Central memory CD4-positive, alpha-beta T cell (primary cell): ENCODE results near the gene PIGU.
"Not testable (repeated sequence)": the region's sequence is repeated elsewhere in the genome, so short reads cannot be mapped to it uniquely, and the experiment has no call there.

ENCODE experiments used
- DNase-seq: peaks from one replicate; pipeline ENCODE4 v3.0.0; 2022

Gene PIGU

DNA sequence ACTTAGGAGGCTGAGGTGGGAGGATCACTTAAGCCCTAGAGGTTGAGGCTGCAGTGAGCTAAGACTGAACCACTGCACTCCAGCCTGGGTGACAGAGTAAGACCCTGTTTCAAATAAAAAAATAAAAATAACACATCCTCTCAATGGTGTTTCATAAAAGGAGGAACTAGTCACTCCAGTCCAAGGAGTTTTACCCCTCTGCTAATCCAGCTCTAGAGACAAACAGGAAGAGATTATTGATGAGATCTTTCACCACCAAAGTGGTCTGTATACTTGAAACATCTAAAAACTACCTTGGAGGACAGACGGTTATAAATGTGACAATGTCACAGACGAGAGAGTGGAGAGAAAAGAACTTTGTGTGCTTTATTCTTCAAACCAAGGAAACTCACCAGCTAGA, 58.2 kb downstream of the PIGU start:
- no peak for DNase-seq

GRCh38 chr20:34616913-34617312, 60.0 kb downstream of the PIGU start:
- not testable (repeated sequence) for DNase-seq

- DNase-seq: no peak
These were observed 61.4 kb downstream of the PIGU start for GRCh38 chr20:34615477-34615876.

DNA sequence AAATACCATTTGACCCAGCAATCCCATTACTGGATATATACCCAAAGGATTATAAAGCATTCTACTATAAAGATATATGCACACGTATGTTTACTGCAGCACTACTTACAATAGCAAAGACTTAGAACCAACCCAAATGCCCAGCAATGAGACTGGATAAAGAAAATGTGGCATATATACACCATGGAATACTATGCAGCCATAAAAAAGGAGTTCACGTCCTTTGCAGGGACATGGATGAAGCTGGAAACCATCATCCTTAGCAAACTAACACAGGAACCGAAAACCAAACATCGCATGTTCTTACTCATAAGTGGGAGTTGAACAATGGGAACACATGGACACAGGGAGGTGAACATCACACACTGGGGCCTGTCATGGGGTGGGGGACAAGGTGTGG, 64.9 kb downstream of the PIGU start:
- DNase-seq: not testable (repeated sequence)

GRCh38 chr20:34607066-34607465, 69.8 kb downstream of the PIGU start:
- no peak for DNase-seq

- DNase-seq: no peak
These were observed 71.7 kb downstream of the PIGU start for GRCh38 chr20:34604980-34605788.

GRCh38 chr20:34600892-34601653, 75.8 kb downstream of the PIGU start:
- no peak for DNase-seq

- DNase-seq: no peak
These were observed 81.3 kb downstream of the PIGU start for GRCh38 chr20:34595377-34596184.

DNA sequence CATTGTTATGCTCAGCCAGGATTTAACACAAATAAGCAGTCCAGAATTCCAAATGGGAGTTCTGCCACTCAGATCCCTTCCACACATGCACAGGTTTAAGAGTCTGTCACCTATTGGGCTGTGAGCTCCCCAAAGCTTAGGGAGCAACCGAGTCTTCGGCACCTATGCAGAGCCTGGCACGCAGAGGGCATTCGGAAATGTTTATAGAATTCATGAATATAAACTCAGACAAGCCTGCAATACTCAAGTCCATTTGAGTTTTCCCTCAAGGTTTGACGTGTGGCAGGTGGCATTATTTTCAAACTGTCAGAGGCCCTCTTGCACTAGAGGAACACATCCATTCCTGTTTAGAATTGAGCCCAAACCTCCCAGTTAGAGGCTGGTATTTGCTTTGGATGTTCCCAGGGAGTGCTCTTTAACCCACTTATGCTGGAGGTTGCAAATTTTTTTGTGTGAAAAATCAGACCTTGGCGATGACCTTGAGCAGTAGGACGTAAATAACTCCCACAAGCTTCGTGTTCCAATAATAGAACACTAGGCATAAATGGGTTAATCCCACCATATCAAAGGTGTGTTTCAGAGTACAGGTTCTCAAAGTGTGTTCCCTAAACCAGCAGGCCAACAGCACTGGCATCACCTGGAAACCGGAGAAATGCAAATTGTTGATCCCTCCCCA, 90.3 kb downstream of the PIGU start:
- DNase-seq: no peak

DNA sequence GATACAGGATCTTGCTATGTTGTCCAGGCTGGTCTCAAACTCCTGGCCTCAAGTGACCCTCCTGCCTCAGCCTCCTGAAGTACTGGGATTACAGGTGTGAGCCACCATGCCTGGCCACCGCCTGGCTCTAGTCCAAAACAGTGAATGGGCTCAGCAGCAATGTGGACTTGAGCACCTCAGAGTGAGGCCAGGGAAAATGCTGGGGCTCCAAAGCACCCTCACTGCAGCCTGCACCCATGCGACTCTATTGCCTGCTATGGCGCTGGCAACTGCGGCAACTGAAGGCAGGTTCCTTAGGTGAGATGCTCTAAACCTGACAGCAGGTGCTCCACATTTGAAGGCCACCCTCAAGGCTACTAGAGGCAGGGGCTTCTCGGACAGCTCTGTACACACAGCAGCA, 91.9 kb downstream of the PIGU start:
- DNase-seq: no peak

DNA sequence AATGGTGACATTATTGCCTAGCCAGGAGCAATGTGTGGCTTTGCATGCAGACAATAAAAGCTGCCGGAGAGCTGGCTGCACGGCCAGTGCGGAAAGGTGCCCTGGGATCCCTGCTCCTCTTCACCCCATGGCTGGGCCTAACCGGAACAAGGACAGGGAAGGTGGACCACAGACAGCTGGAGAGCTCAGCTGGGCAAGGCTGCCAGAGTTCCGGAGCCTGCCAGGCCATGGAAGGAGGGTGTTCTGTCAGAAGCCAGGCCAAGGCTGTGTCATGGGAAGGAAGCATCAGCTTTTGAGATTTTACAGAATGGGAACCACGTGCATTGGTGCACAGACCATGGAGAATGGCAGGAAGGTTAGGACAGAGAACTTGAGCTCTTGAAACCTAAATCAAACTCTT, 93.3 kb downstream of the PIGU start:
- no peak for DNase-seq

DNA sequence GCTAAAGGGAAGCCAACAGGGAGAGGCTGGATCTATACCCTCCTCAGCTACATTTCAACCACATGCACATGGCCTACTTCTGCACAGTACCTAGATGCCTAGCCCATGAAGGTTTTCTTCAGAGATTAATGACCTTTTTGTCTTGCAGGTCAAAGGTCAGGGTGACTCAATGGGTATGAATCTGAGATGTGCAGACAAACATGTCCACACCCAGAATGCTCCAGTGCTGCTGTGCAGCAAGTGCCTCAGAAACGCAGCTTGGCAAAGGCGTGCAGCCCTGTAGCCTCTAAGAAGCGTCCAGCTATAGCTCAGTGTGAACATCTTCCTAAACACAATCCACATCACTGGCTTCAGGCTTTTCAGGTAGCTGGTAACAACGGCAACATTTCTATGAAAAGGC, 94.0 kb downstream of the PIGU start:
- DNase-seq: no peak

DNA sequence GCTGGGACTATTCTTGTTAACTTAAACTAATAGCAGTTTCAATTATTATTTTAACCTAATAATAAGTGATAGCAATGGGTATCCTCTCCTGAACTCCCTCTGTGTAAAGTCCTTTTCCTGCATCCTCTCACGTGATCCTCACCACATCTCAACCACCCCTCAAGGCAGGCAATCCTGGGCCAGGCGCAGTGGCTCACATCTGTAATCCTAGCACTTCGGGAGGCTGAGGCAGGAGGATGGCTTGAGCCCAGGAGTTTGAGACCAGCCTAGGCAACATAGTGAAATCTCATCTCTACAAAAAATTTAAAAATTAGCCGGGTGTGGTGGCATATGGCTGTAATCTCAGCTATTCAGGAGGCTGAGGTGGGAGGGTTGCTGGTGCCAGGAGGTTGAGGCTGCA, 94.7 kb downstream of the PIGU start:
- DNase-seq: no peak

DNA sequence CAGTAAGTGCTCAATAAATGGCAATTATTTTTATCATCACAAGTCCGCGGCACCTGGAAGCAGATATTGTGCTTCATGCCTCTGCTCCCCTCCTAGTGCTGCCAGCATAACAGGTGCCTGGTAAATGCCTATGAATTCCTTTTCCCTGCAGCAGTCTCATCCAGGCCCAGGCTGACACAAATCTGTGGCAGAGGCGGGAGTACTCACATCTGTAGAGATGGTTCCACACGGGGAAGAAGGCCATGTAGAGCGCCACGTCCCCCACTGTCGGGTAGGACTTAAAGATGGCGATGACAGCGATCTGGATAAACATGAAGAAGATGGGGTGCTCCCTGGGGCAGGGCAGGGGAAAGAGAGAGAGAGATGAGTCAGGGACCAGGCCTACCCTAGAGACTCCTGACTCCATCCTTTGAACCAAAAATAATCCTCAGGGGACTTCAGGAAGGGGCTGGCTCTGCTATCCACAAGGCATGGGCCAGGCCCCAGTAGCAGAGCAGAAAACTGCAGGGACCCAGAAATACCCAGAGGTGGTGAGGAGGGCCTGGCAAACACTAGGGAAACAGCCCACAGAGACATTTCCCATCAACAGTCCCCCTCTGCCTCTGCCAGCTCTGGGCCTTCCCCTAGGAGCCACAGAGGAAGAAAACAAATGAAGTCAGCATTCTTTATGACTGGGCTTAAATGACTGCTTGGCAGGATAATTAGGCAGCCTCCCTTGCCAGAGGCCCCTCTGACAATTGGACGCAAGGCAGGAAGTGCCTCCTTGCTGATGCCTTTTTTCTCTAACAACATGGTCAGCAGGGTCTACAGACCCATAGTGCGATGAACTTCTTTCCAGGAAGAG, 95.3 kb downstream of the PIGU start:
- no peak for DNase-seq

- no peak for DNase-seq
These were observed 96.6 kb downstream of the PIGU start for GRCh38 chr20:34579979-34580940.

DNA sequence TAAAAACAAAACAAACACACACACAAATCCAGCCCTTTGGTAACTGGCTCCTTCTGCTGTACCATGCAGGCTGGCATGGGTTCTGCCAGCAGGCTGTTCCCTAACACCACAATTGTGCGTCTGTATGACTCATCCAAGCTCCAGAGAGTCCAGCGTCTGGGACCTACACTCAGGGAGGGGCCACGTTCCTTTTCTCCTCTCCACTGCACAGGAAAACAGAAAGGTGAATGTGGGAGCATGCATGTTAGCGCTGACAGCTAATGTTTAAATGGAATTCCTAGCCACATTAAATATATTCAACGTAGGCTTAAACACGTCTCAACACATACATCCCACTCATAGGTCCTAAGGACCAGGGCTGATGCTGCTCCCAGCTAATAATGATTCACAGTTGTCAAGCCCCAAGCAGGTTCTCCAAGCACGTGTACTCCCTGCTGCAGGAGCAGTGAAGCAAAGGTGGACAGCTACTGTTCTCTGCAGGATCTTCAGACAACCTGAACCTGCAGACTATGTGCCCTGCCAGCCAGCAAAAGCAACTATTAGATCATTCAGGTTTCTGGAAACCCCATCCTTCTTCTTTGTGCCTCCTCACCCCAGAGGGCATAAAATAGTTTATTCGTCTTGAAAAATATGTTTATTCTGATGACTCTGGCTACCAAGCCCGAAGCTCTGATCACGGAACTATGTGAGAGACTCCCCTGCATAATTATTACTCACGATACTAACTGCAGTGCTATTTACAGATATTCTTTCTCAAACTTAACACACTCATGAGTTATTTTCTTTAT, 97.5 kb downstream of the PIGU start:
- no peak for DNase-seq

GRCh38 chr20:34578521-34578920, 98.4 kb downstream of the PIGU start:
- DNase-seq: no peak

DNA sequence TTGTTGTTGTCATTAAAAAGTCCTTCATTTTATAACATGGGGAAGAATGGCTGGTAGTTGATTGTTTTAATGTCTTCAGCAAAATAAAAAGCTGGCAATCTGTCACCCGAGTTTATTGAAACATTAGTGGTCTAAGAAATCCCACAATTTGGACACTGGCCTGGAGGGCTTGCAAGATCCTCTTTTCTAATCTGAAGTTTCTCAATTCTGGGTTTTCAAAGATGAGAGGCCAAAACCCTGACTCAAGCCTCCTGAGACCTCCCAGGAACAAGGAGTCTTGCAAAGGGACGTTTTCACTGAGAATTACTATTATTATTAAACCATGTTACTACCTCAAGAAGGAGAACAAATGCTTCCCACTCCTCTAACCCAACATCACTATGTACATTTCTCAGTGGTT, 98.9 kb downstream of the PIGU start:
- DNase-seq: no peak

DNA sequence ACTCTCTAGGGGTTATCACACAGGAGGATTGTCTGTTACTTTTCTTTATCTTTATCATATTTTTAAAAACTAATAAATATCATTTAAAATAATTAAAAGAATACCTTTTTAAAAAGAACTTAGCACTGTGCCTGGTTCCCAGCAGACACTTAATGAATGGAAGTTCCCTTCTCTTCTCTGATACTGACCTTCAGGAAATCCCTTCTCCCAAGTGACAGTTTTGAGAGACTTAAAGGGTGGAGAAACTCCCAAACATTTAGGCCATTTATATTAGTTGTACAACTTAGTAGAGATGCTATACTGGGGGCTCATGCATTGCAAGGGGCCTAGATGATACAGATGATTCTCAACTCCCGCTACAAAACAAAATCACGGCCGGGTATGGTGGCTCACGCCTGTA, 99.8 kb downstream of the PIGU start:
- no peak for DNase-seq

- DNase-seq: no peak
These were observed 101.1 kb downstream of the PIGU start for GRCh38 chr20:34575756-34576155.
